Muscle of leg (tissue), 16 donors: ENCODE measurements around the gene HOXC10. TPM values are rescaled to one million over a fixed set of nuclear protein-coding genes. Genes with fewer than 3 reads are reported as not detected.

Experiments used
- DNase-seq: peaks from one replicate; pipeline ENCODE4 v3.0.0; 2013
- H3K27ac ChIP-seq: one replicate; pipeline ENCODE4 v1.5.1; 2013; ENCODE audit warnings: mild to moderate bottlenecking, low read length, control low read depth
- H3K27me3 ChIP-seq: one replicate; pipeline ENCODE4 v1.6.1; 2013; ENCODE audit warnings: low read length; ENCODE audit not compliant: control insufficient read depth, insufficient read depth
- H3K36me3 ChIP-seq: one replicate; pipeline ENCODE4 v1.6.1; 2013; ENCODE audit warnings: low read length; ENCODE audit not compliant: control insufficient read depth, insufficient read depth
- H3K4me1 ChIP-seq: one replicate; pipeline ENCODE4 v1.6.1; 2013; ENCODE audit warnings: low read length; ENCODE audit not compliant: control insufficient read depth, insufficient read depth
- H3K4me3 ChIP-seq: one replicate; pipeline ENCODE4 v1.5.1; 2013; ENCODE audit warnings: low read length, control low read depth
- H3K9me3 ChIP-seq: replicated peaks from 2 replicates; pipeline ENCODE4 v1.6.1; 2013; ENCODE audit warnings: low read depth, low read length; ENCODE audit not compliant: control insufficient read depth
- WGBS: methylation state at CpG from one replicate; pipeline ENCODE4 v1.1.5; 2013; ENCODE audit warnings: missing lambda C conversion rate; ENCODE audit not compliant: insufficient coverage; 5-methylcytosine and 5-hydroxymethylcytosine counted together
- long read RNA-seq, 11 donors: transcript quantifications; one replicate each; lab custom pipeline, GENCODE V29; 2026
- polyA plus RNA-seq, 8 donors: library from polyadenylated mRNA; unstranded; fragments of 120-200 nt; gene quantifications; one replicate each; pipeline versions ENCODE4 v1.2.1 to v1.2.3, GENCODE V29; 2013; ENCODE audit warnings: inconsistent platforms in 1 of 8, low replicate concordance in 1 of 8; ENCODE audit not compliant: insufficient read length in 8 of 8, insufficient read depth in 1 of 8
- total RNA-seq: library from RNA; stranded (reverse); fragments of 120-200 nt; gene quantifications from one replicate; pipeline ENCODE4 v1.2.4, GENCODE V29; 2013

The HOXC10 gene
- total RNA-seq (7.6 TPM), polyA plus RNA-seq (10 to 100 TPM; 43.8 to 57.7 (median 49.5) TPM)
- long read RNA-seq, donor 1, transcript HOXC10-201 (2 exons, 1,936 nt) = major isoform, 8 of 11 reads
- long read RNA-seq, donor 1, partial matches to known transcripts = 0 of 11 reads
- long read RNA-seq, donor 1, other reads (novel, unspliced or antisense) = 0 of 11 reads
- long read RNA-seq, donor 2, partial matches to known transcripts = 0 of 2 reads
- long read RNA-seq, donor 2, other reads (novel, unspliced or antisense) = 0 of 2 reads
- long read RNA-seq, donor 3, transcript HOXC10-201 (2 exons, 1,936 nt) = major isoform, 18 of 35 reads
- long read RNA-seq, donor 3, partial matches to known transcripts = 12 of 35 reads
- long read RNA-seq, donor 3, other reads (novel, unspliced or antisense) = 0 of 35 reads
- long read RNA-seq, donor 4, transcript HOXC10-201 (2 exons, 1,936 nt) = major isoform, 6 of 14 reads
- long read RNA-seq, donor 4, partial matches to known transcripts = 7 of 14 reads
- long read RNA-seq, donor 4, other reads (novel, unspliced or antisense) = 0 of 14 reads
- long read RNA-seq, donor 5, transcript HOXC10-201 (2 exons, 1,936 nt) = major isoform, 15 of 26 reads
- long read RNA-seq, donor 5, transcript HOXC10-203 (2 exons, 799 nt) = minor isoform, 6 of 26 reads
- long read RNA-seq, donor 5, partial matches to known transcripts = 0 of 26 reads
- long read RNA-seq, donor 5, other reads (novel, unspliced or antisense) = 0 of 26 reads
- long read RNA-seq, donor 6, transcript HOXC10-201 (2 exons, 1,936 nt) = major isoform, 12 of 21 reads
- long read RNA-seq, donor 6, transcript HOXC10-202 (2 exons, 887 nt) = minor isoform, 5 of 21 reads
- long read RNA-seq, donor 6, partial matches to known transcripts = 0 of 21 reads
- long read RNA-seq, donor 6, other reads (novel, unspliced or antisense) = 0 of 21 reads
- long read RNA-seq, donor 7, transcript HOXC10-202 (2 exons, 887 nt) = minor isoform, 5 of 25 reads
- long read RNA-seq, donor 7, transcript HOXC10-201 (2 exons, 1,936 nt) = major isoform, 16 of 25 reads
- long read RNA-seq, donor 7, partial matches to known transcripts = 0 of 25 reads
- long read RNA-seq, donor 7, other reads (novel, unspliced or antisense) = 0 of 25 reads
- long read RNA-seq, donor 8, transcript HOXC10-201 (2 exons, 1,936 nt) = major isoform, 9 of 34 reads
- long read RNA-seq, donor 8, partial matches to known transcripts = 21 of 34 reads
- long read RNA-seq, donor 8, other reads (novel, unspliced or antisense) = 0 of 34 reads
- long read RNA-seq, donor 9, transcript HOXC10-201 (2 exons, 1,936 nt) = major isoform, 14 of 21 reads
- long read RNA-seq, donor 9, partial matches to known transcripts = 0 of 21 reads
- long read RNA-seq, donor 9, other reads (novel, unspliced or antisense) = 0 of 21 reads
- long read RNA-seq, donor 10, transcript HOXC10-201 (2 exons, 1,936 nt) = major isoform, 19 of 29 reads
- long read RNA-seq, donor 10, partial matches to known transcripts = 0 of 29 reads
- long read RNA-seq, donor 10, other reads (novel, unspliced or antisense) = 0 of 29 reads
- long read RNA-seq, donor 11, transcript HOXC10-201 (2 exons, 1,936 nt) = major isoform, 14 of 39 reads
- long read RNA-seq, donor 11, partial matches to known transcripts = 14 of 39 reads
- long read RNA-seq, donor 11, other reads (novel, unspliced or antisense) = 5 of 39 reads

DNA sequence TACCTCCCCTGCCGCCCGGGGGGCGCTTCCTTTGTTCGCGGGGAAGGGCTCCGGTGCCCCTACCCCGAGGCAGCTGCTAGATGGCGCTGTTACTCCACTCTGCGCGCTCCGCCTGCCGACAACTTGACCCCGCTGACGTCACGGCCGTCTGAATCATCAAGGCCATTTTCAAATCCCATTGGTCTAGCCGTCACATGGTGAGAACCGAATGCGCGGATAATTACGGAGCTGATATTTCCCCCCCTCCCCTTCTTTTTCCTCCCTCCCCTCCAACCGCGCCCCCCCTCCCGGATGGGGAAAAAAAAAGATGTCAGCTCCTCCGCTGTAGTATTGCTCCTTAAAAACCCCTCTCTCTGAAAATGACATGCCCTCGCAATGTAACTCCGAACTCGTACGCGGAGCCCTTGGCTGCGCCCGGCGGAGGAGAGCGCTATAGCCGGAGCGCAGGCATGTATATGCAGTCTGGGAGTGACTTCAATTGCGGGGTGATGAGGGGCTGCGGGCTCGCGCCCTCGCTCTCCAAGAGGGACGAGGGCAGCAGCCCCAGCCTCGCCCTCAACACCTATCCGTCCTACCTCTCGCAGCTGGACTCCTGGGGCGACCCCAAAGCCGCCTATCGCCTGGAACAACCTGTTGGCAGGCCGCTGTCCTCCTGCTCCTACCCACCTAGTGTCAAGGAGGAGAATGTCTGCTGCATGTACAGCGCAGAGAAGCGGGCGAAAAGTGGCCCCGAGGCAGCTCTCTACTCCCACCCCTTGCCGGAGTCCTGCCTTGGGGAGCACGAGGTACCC, at the start of gene HOXC10:
HOXC10 (plus strand) TSS at position 246 of the 791 bp plus-strand sequence; CDS start at position 360, 114 bp downstream.
- H3K4me3 ChIP-seq = peak within 1 kb of the TSS; percentile 75
- WGBS = under 1% methylated on average over 30 of the region's 55 CpGs
- no peaks in the 10 kb centered on the region for H3K36me3 ChIP-seq
- DNase-seq = peak; percentile 100
- no peaks in the 10 kb centered on the region for H3K9me3 ChIP-seq
- peaks cover 68% of the 10 kb centered on the region for H3K4me1 ChIP-seq
- peak within 1 kb of the TSS; percentile 99 for H3K27ac ChIP-seq
- H3K27me3 ChIP-seq = peaks cover 76% of the 10 kb centered on the region

DNA sequence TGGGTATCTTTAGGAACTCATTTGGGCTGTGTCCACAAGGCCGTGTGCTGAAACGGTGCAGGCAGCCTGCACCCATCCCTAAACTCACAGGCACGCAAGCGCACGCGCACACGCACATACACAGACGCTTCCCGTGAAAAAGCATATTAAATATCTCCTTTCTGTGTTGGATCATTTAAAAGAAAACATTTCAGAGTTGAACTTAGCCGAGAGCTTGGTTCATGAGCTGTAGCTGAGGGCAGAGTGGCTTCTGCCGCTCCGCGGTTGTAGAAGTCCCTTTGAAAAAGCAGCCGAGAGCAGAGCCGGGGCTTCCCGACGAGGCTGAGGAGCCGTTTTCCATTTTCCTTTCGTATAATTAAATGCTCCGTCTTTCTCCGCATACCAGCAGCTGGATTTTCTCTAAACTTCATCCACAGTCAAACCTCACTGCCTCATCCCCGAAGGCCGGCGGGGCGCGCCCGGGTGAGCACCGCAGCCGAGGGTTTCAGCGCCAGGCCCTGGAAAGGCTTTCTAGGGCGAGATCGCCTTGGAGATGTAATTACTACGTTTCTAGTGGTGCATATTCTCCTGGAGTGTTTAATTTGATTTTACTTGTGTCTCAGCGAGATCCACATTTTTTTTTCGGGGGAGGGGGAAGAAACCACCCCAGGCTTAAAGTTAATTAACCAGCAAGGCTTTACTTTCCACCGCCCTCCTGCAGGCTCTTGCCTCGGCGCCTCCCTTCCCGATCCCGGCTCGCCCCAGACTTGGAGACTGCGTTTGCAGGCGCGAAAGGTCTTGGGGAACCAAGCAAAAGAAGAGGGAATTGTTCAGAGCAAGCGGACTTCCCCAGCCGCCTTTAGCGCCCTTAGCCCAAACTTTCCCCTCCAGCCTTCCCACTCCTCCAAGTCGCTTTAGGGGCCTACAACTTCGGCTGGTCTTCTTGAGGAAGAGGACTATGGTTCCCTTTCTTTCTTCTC, 49.3 kb upstream of the HOXC10 start:
- no peaks in the 10 kb centered on the region for H3K9me3 ChIP-seq
- no peaks in the 10 kb centered on the region for H3K36me3 ChIP-seq
- H3K4me1 ChIP-seq = peaks cover 21% of the 10 kb centered on the region
- H3K27me3 ChIP-seq = peaks cover 95% of the 10 kb centered on the region
- no peak for DNase-seq
- no peak overlapping the region for H3K27ac ChIP-seq
- WGBS = 21% methylated on average over 11 of the region's 49 CpGs
- no peak overlapping the region for H3K4me3 ChIP-seq

DNA sequence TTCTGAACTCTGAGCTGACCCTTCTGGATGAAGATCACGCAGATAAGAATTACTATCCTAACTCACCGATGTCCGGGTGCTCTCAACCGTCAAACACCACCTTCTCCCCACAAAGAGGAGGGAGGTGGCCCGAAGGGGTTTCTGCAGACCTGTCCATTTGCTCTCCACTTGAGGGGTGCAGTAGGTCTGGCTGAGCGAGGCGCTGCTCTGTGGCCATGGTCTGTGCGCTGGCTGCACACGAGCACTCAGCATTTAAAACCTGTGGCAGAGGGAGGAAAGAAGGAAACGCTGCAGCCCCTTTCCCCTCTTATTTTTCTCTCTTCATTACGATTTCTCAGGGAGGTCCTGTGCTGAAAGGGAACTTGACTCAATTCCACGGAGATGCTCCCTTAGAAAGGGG, 47.8 kb upstream of the HOXC10 start:
- H3K27me3 ChIP-seq = peaks cover 97% of the 10 kb centered on the region
- no peak overlapping the region for H3K27ac ChIP-seq
- H3K4me1 ChIP-seq = peaks cover 19% of the 10 kb centered on the region
- H3K4me3 ChIP-seq = no peak overlapping the region
- 0% methylated on average over 1 of the region's 12 CpGs for WGBS
- no peak for DNase-seq
- H3K36me3 ChIP-seq = no peaks in the 10 kb centered on the region
- H3K9me3 ChIP-seq = no peaks in the 10 kb centered on the region

DNA sequence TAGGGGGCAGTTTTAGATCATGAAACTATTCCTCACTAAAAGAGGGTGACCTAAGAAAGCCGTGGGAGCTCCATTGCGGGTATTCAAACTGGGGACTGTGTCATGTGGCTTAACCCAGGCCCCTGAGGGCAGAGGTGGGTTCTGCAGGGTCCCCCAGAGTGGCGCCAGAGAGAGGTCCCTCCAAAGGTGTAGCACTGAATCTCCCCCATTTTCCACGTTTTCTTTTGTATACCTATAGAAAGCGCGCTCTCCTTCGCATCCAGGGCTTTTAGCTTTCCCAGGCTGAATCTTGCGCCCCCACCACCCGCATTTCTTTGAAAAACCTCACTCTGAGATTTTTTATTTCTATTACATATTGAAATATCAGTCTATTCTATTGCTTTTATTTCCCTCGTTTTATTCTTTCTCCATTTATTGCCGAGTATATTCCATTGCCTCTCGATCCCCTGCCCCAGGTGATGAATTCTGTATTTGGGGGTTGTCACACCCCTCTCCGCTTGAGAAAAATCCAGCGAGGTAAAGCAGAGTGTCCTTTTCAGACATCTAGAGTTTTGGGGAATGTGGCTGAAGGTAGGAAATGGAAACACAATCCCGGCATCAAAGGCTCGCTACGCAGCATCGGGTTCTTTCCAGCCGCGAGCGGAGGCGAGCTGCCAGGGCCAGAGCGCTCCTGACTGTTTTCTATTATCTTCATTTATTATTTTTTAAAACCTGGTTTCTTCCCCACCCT, 47.2 kb upstream of the HOXC10 start:
- Histone ChIP-seq H3K4me3 (no peak overlapping the region), H3K4me1 (peaks cover 19% of the 10 kb centered on the region), H3K9me3 (no peaks in the 10 kb centered on the region), H3K27me3 (peaks cover 96% of the 10 kb centered on the region), H3K27ac (no peak overlapping the region), H3K36me3 (no peaks in the 10 kb centered on the region)
- no peak for DNase-seq
- 3% methylated on average over 6 of the region's 23 CpGs for WGBS

DNA sequence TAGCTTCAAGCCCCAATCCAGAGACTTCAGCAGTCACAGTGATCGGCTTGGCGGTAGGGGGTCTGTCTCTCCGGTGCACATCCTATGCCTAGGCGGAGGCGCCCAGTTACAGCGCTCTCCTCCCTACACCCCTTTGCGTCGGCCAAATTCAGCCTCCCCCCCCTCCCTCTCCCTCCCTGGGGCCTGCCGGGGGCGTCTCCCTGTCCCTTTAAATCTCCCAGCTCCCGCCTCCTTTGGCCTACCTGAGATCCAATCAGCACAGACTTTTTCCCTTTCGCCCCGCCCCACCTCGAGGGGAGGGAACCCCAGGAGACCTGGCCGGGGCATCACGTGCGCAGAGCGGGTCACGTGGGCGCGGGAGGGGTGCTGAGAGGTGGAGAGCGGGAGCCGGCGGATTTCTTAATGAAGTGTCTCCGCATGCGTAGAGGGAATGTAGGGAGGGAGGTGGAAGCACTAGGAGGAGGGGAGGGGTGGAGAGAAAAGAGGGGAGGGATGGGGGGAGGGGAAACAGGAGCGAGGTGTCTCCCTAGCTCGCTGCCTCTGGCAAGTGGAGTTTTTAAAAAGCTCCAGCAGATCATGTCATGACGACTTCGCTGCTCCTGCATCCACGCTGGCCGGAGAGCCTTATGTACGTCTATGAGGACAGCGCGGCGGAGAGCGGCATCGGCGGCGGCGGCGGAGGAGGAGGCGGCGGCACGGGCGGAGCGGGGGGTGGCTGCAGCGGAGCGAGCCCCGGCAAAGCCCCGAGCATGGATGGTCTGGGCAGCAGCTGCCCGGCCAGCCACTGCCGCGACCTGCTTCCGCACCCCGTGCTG, 46.4 kb upstream of the HOXC10 start, which contains the start of gene HOXC13:
HOXC13 (plus strand) TSS at position 506 of the 815 bp plus-strand sequence; CDS start at position 582, 76 bp downstream.
- no peaks in the 10 kb centered on the region for H3K36me3 ChIP-seq
- H3K27ac ChIP-seq = no peak within 1 kb of the TSS
- DNase-seq = peak; percentile 90
- peaks cover 92% of the 10 kb centered on the region for H3K27me3 ChIP-seq
- peak within 1 kb of the TSS; percentile 5 for H3K4me3 ChIP-seq
- peaks cover 19% of the 10 kb centered on the region for H3K4me1 ChIP-seq
- H3K9me3 ChIP-seq = no peaks in the 10 kb centered on the region
- WGBS = under 1% methylated on average over 50 of the region's 56 CpGs

DNA sequence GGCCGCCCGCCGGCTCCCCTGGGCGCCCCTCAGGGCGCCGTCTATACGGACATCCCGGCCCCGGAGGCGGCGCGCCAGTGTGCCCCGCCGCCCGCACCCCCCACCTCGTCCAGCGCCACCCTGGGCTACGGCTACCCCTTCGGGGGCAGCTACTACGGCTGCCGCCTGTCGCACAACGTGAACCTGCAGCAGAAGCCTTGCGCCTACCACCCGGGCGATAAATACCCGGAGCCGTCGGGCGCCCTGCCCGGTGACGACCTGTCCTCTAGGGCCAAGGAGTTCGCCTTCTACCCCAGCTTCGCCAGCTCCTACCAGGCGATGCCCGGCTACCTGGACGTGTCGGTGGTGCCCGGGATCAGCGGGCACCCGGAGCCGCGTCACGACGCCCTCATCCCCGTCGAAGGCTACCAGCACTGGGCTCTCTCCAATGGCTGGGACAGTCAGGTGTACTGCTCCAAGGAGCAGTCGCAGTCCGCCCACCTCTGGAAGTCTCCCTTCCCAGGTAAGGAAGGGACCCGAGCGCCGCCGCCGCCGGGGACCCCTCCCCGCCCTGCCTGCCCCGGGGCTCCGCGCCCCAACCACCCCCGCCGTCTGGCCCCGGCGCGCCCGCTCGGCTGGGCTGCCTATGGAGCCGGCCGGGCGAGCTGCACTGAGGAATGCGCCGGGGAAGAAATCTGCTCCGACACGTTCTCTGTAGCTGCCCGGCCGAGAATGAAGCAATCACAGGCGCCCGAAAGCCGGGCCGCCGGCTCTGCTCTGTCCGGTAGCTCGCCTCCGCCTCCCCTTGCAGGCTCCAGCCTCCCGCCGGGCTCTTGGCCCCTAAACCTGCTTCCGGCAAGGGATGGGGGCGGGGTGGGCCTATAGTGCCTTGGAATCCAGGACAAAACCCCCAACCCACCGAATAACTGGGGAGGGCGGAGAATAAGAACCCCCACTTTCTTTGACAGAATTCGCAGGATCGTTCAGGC, 45.5 kb upstream of the HOXC10 start:
- no peak overlapping the region for H3K4me3 ChIP-seq
- H3K36me3 ChIP-seq = no peaks in the 10 kb centered on the region
- H3K4me1 ChIP-seq = peaks cover 19% of the 10 kb centered on the region
- H3K9me3 ChIP-seq = no peaks in the 10 kb centered on the region
- 2% methylated on average over 83 of the region's 91 CpGs for WGBS
- H3K27ac ChIP-seq = no peak overlapping the region
- peaks cover 92% of the 10 kb centered on the region for H3K27me3 ChIP-seq
- peak; percentile 52 for DNase-seq
